K562 (cell line): ENCODE data around the gene TRIM38. TPM values are rescaled to one million over a fixed set of nuclear protein-coding genes. Genes with fewer than 3 reads are reported as not detected.
A peak's percentile ranks its signal among the peaks of the same experiment; 100 is the strongest.

Experiments
- CBX8 ChIP-seq: fragments of 200-600 bp; sonication (generic); IDR thresholded peaks from 2 replicates; pipeline ENCODE4 v1.6.1; 2012; ENCODE audit warnings: borderline replicate concordance, mixed run types, low read depth, mild to moderate bottlenecking, moderate library complexity, mixed read lengths, low read length, control low read depth, inconsistent platforms; ENCODE audit not compliant: poor library complexity, severe bottlenecking; ENCODE audit errors: extremely low read depth
- DDX20 ChIP-seq: fragments of 450-650 bp; IDR thresholded peaks from 2 replicates; pipeline ENCODE4 v1.6.1; 2016; ENCODE audit warnings: missing genetic modification characterization, low read depth, mild to moderate bottlenecking, missing compliant biosample characterization, moderate library complexity
- FOXK1 ChIP-seq: sonication (generic); formaldehyde crosslinking; IDR thresholded peaks from 2 replicates; pipeline ENCODE4 v1.8.0; 2022; ENCODE audit warnings: missing genetic modification reagents, mild to moderate bottlenecking, borderline replicate concordance
- HMG20A ChIP-seq: fragments of 450-650 bp; formaldehyde crosslinking; conservative IDR thresholded peaks from 2 replicates; pipeline ENCODE4 v1.4.0; 2020; ENCODE audit warnings: mild to moderate bottlenecking, mixed read lengths
- HNRNPLL ChIP-seq: fragments of 200-400 bp; formaldehyde crosslinking; IDR thresholded peaks from 2 replicates; pipeline ENCODE4 v1.6.1; 2017; ENCODE audit warnings: low read length, low read depth, mild to moderate bottlenecking; ENCODE audit not compliant: poor library complexity, severe bottlenecking
- KDM1A ChIP-seq, 2 experiments: fragments of 450-650 bp; IDR thresholded peaks; 2 replicates each; pipeline ENCODE4 v1.6.1; 2016; ENCODE audit warnings: mild to moderate bottlenecking in 2 of 2
- MLX ChIP-seq, 2 experiments: fragments of 450-650 bp in 1 of 2; sonication (generic) in 1 of 2; formaldehyde crosslinking; conservative IDR thresholded peaks; 2 replicates each; pipeline versions ENCODE4 v1.4.0 to v1.8.1; 2020 to 2022; ENCODE audit warnings: mild to moderate bottlenecking in 1 of 2, missing genetic modification reagents in 1 of 2
- NKRF ChIP-seq: fragments of 450-650 bp; IDR thresholded peaks from 2 replicates; pipeline ENCODE4 v1.6.1; 2016; ENCODE audit warnings: borderline replicate concordance
- ZBTB9 ChIP-seq: fragments of 450-650 bp; formaldehyde crosslinking; IDR thresholded peaks from 2 replicates; pipeline ENCODE4 v1.4.0; 2020; ENCODE audit warnings: mild to moderate bottlenecking, moderate library complexity
- ZNF263 ChIP-seq: sonication (generic); formaldehyde crosslinking; IDR thresholded peaks from 2 replicates; pipeline ENCODE4 v1.8.0; 2022; ENCODE audit warnings: mild to moderate bottlenecking, missing genetic modification reagents, borderline replicate concordance
- ZNF436 ChIP-seq: fragments of 250-450, 450-650 bp; sonication (Bioruptor Pico); formaldehyde crosslinking; IDR thresholded peaks from 2 replicates; pipeline ENCODE4 v1.7.0; 2020; ENCODE audit warnings: mild to moderate bottlenecking
- ZNF75A ChIP-seq: fragments of 450-650 bp; formaldehyde crosslinking; IDR thresholded peaks from 2 replicates; pipeline ENCODE4 v1.4.0; 2020; ENCODE audit warnings: mild to moderate bottlenecking
- polyA plus RNA-seq, 8 experiments: library from polyadenylated mRNA; depleted of rRNA in 4 of 8; stranded (reverse) in 5 of 8; unstranded in 3 of 8; fragments of >200 nt; fragmentation: Nextera tagmentation in 2 of 8; fragmentation: Illumina TruSeq in 1 of 8; extraction: Ambion mirVana in 2 of 8; extraction: Trizol in 1 of 8; gene quantifications; 2 replicates each; pipeline versions ENCODE4 v1.2.1 to v1.2.3, GENCODE V29; 2011 to 2014; ENCODE audit warnings: inconsistent platforms in 1 of 8, missing spikeins in 1 of 8
- total RNA-seq, 7 experiments: library from RNA; depleted of rRNA in 6 of 7; stranded (reverse); fragments of >200 nt in 6 of 7; fragmentation: Illumina TruSeq in 2 of 7; extraction: Trizol in 2 of 7; gene quantifications; 2 replicates each; pipeline versions ENCODE4 v1.2.1 to v1.2.3, GENCODE V29; 2011 to 2021; ENCODE audit warnings: low replicate concordance in 1 of 7

TRIM38 gene
- total and polyA plus RNA-seq, 9 of the 15 experiments (the other 6 are each of a cell fraction or from before 2014, with no cell fraction given): 1.7 to 6.7 (median 6.3) TPM

- TF ChIP-seq KDM1A (IDR thresholded peaks at IDR 0.05): peak; percentile 4 to 59; a peak in 2 of 4 replicates
- peak; percentile 62; the same call in 1 of the 2 replicates for TF ChIP-seq ZNF75A (CRISPR knock-in tag)
- peak; percentile 91 for TF ChIP-seq ZBTB9 (CRISPR knock-in tag)
- no peak for TF ChIP-seq ZNF263 (CRISPR knock-in tag)
- TF ChIP-seq MLX (CRISPR knock-in tag; conservative IDR thresholded peaks at IDR 0.05): peak in 1 of 2 experiments; percentile 44; a peak in 2 of 4 replicates
- no peak for TF ChIP-seq HNRNPLL
- TF ChIP-seq FOXK1 (CRISPR knock-in tag): no peak; the same call in 1 of the 2 replicates
- no peak for TF ChIP-seq HMG20A
- peak; percentile 78; the same call in 1 of the 2 replicates for TF ChIP-seq ZNF436 (CRISPR knock-in tag)
- 0 out of 2 replicates have a peak, but pooled peaks have one; percentile 5 for TF ChIP-seq DDX20
- TF ChIP-seq NKRF: peak; percentile 2; the same call in 1 of the 2 replicates
- no peak for TF ChIP-seq CBX8
Observed at GRCh38 chr6:26025894-26026832, 63.6 kb downstream of the TRIM38 start (continued).
